NCI-H146 treated with DMSO at 0.1 percent for 48 hours (cell line): ENCODE measurements around the gene APEX1.

ENCODE experiments used
- DNase-seq: peaks from one replicate; lab custom pipeline; 2025; ENCODE audit not compliant: unreplicated experiment; lab: John Stamatoyannopoulos, UW

APEX1 gene

GRCh38 chr14:20454516-20455354, at the start of gene APEX1, which contains the start of gene OSGEP:
TSS of gene APEX1 (plus strand) at chr14:20455226. CDS start at chr14:20455646, 420 bp downstream.
TSS of gene OSGEP (minus strand) at chr14:20454812. CDS start at chr14:20454683, 129 bp downstream.
- DNase-seq = peak; percentile 96

- DNase-seq = no peak
Measured at GRCh38 chr14:20409226-20409625, 45.8 kb upstream of the APEX1 start.

- DNase-seq = no peak
Measured at GRCh38 chr14:20412411-20412810, 42.6 kb upstream of the APEX1 start.

- DNase-seq = peak; percentile 55
Measured at GRCh38 chr14:20412876-20413743, 41.9 kb upstream of the APEX1 start, which contains the start of gene TEP1. TSS of gene TEP1 (minus strand) at chr14:20413501. CDS start at chr14:20408439, 5,062 bp downstream.

- DNase-seq = no peak
Measured at GRCh38 chr14:20413744-20414082, 41.3 kb upstream of the APEX1 start.

GRCh38 chr14:20415782-20416206, 39.2 kb upstream of the APEX1 start:
- DNase-seq = peak; percentile 17

GRCh38 chr14:20416223-20416622, 38.8 kb upstream of the APEX1 start:
- no peak for DNase-seq

- no peak for DNase-seq
Measured at GRCh38 chr14:20417250-20418186, 37.5 kb upstream of the APEX1 start.

GRCh38 chr14:20418501-20418909, 36.5 kb upstream of the APEX1 start:
- DNase-seq = no peak

- no peak for DNase-seq
Measured at GRCh38 chr14:20419419-20419818, 35.6 kb upstream of the APEX1 start.

GRCh38 chr14:20421267-20421666, 33.8 kb upstream of the APEX1 start:
- DNase-seq = no peak

GRCh38 chr14:20422886-20423285, 32.1 kb upstream of the APEX1 start:
- no peak for DNase-seq

GRCh38 chr14:20424851-20425250, 30.2 kb upstream of the APEX1 start:
- no peak for DNase-seq

- peak; percentile 6 for DNase-seq
Measured at GRCh38 chr14:20427231-20428009, 27.6 kb upstream of the APEX1 start.

- no peak for DNase-seq
Measured at GRCh38 chr14:20428010-20428365, 27.0 kb upstream of the APEX1 start.

- no peak for DNase-seq
Measured at GRCh38 chr14:20428802-20429201, 26.2 kb upstream of the APEX1 start.

- no peak for DNase-seq
Measured at GRCh38 chr14:20429801-20430669, 25.0 kb upstream of the APEX1 start.

GRCh38 chr14:20434701-20435581, 20.1 kb upstream of the APEX1 start:
- peak; percentile 5 for DNase-seq
